Measurements from ENCODE around the gene CAPN11. TPM values are rescaled to one million over a fixed set of nuclear protein-coding genes. Genes with fewer than 3 reads are reported as not detected.

Gene CAPN11
- total RNA-seq, 2 experiments from 2014 or later: 1.3 to 1.5 TPM

- no peak for TF ChIP-seq CTCF (IDR thresholded peaks at IDR 0.05)
- Histone ChIP-seq H3K4me1 (ENCODE audit: insufficient read depth, low read length) (no peaks in the 10 kb centered on the region), H3K36me3 (ENCODE audit: insufficient read depth, low read length) (no peaks in the 10 kb centered on the region), H3K4me3 (ENCODE audit: low read length) (no peak overlapping the region), H3K27ac (ENCODE audit: low read depth in 1 of 2, low read length in 2 of 2) (no peak overlapping the region), H3K27me3 (ENCODE audit: control insufficient read depth in 1 of 2, insufficient read depth in 2 of 2, low read length in 2 of 2) (no peaks in the 10 kb centered on the region), H3K9me3 (ENCODE audit: control insufficient read depth in 1 of 2, insufficient read depth in 1 of 2, low read length in 2 of 2) (no peaks in the 10 kb centered on the region)
- DNase-seq (no peak), ATAC-seq (ENCODE audit: poor library complexity) (no peak)
- no peak overlapping the region for H3K27ac Mint-ChIP-seq
- H3K4me3 Mint-ChIP-seq: no peak overlapping the region
- CTCF ChIA-PET: interaction anchor here (1.4 kb wide), 1 partner anchor 10 kb away, joined by 4 read pairs; no protein-coding TSS in a partner anchor
- intact Hi-C loops (cut with DNase I, micrococcal nuclease): no loop called here
- H3K36me3 Mint-ChIP-seq (ENCODE audit: low read depth): no peaks in the 10 kb centered on the region
- POLR2A ChIA-PET: no interaction called here
- H3K27me3 Mint-ChIP-seq: peaks cover 4% of the 10 kb centered on the region
- no peaks in the 10 kb centered on the region for H3K9me3 Mint-ChIP-seq
- H3K4me1 Mint-ChIP-seq (ENCODE audit: low read depth): no peaks in the 10 kb centered on the region
These were observed 52.7 kb downstream of the CAPN11 start for GRCh38 chr6:44211284-44211683.

GRCh38 chr6:44214307-44214706, 55.7 kb downstream of the CAPN11 start:
- Mint-ChIP-seq H3K36me3 (ENCODE audit: low read depth) (no peaks in the 10 kb centered on the region), H3K27ac (no peak overlapping the region), H3K27me3 (peaks cover 4% of the 10 kb centered on the region), H3K4me1 (ENCODE audit: low read depth) (peaks cover 9% of the 10 kb centered on the region), H3K9me3 (no peaks in the 10 kb centered on the region), H3K4me3 (no peak overlapping the region)
- intact Hi-C loops (cut with DNase I, micrococcal nuclease): no loop called here
- TF ChIP-seq CTCF (IDR thresholded peaks at IDR 0.05): no peak
- H3K27me3 ChIP-seq (ENCODE audit: control insufficient read depth in 1 of 2, insufficient read depth in 2 of 2, low read length in 2 of 2): peaks cover 3 to 7% of the 10 kb centered on the region in 2 experiments
- H3K4me1 ChIP-seq (ENCODE audit: insufficient read depth, low read length): peaks cover 5% of the 10 kb centered on the region
- no peaks in the 10 kb centered on the region for H3K36me3 ChIP-seq (ENCODE audit: insufficient read depth, low read length)
- ATAC-seq (ENCODE audit: poor library complexity) (no peak), DNase-seq (no peak)
- no peak overlapping the region for H3K4me3 ChIP-seq (ENCODE audit: low read length)
- ChIA-PET POLR2A (no interaction called here), CTCF (no interaction called here)
- H3K9me3 ChIP-seq (ENCODE audit: control insufficient read depth in 1 of 2, insufficient read depth in 1 of 2, low read length in 2 of 2): peaks cover 0 to 3% of the 10 kb centered on the region in 2 experiments
- no peak overlapping the region for H3K27ac ChIP-seq (ENCODE audit: low read depth in 1 of 2, low read length in 2 of 2)

GRCh38 chr6:44216677-44217331, 58.2 kb downstream of the CAPN11 start, which contains the start of gene MYMX:
Gene MYMX, plus strand, starts transcription at chr6:44216926. Its CDS starts 546 bp downstream, at chr6:44217472.
- ChIA-PET POLR2A (no interaction called here), CTCF (interaction anchor here (0.7 kb wide), 1 partner anchor 12 kb away, joined by 4 read pairs; no protein-coding TSS in a partner anchor)
- intact Hi-C loops (cut with DNase I, micrococcal nuclease): no loop called here
- Histone ChIP-seq H3K36me3 (ENCODE audit: insufficient read depth, low read length) (no peaks in the 10 kb centered on the region), H3K27ac (ENCODE audit: low read depth in 1 of 2, low read length in 2 of 2) (no peak within 1 kb of the TSS), H3K27me3 (ENCODE audit: control insufficient read depth in 1 of 2, insufficient read depth in 2 of 2, low read length in 2 of 2) (peaks cover 4 to 7% of the 10 kb centered on the region in 2 experiments), H3K4me1 (ENCODE audit: insufficient read depth, low read length) (peaks cover 16% of the 10 kb centered on the region), H3K9me3 (ENCODE audit: control insufficient read depth in 1 of 2, insufficient read depth in 1 of 2, low read length in 2 of 2) (peaks cover 0 to 3% of the 10 kb centered on the region in 2 experiments), H3K4me3 (ENCODE audit: low read length) (no peak within 1 kb of the TSS)
- H3K36me3 Mint-ChIP-seq (ENCODE audit: low read depth): no peaks in the 10 kb centered on the region
- H3K4me3 Mint-ChIP-seq: no peak within 1 kb of the TSS
- peaks cover 4% of the 10 kb centered on the region for H3K27me3 Mint-ChIP-seq
- peaks cover 17% of the 10 kb centered on the region for H3K4me1 Mint-ChIP-seq (ENCODE audit: low read depth)
- no peak for TF ChIP-seq CTCF (IDR thresholded peaks at IDR 0.05)
- no peak for DNase-seq
- ATAC-seq (ENCODE audit: poor library complexity): no peak
- H3K9me3 Mint-ChIP-seq: no peaks in the 10 kb centered on the region
- H3K27ac Mint-ChIP-seq: no peak within 1 kb of the TSS

All from CD4-positive, alpha-beta T cell (primary cell).